HEK293 (cell line): ENCODE data around the gene LHFPL6.

Experiments
- CTCF ChIP-seq: fragments of 450-650 bp; formaldehyde crosslinking; IDR thresholded peaks from 2 replicates; pipeline ENCODE4 v1.5.1; 2016; ENCODE audit warnings: missing biosample characterization, missing genetic modification characterization
- TF ChIP-seq, protein P1 (sequence below): IDR thresholded peaks from 2 replicates; pipeline ENCODE4 v1.6.1; 2011; ENCODE audit warnings: mild to moderate bottlenecking, low read depth, low read length, borderline replicate concordance

GRCh38 chr13:39422845-39423565 lies 180.0 kb downstream of the LHFPL6 start:
- no peak for TF ChIP-seq CTCF
- TF ChIP-seq, protein P1, sequence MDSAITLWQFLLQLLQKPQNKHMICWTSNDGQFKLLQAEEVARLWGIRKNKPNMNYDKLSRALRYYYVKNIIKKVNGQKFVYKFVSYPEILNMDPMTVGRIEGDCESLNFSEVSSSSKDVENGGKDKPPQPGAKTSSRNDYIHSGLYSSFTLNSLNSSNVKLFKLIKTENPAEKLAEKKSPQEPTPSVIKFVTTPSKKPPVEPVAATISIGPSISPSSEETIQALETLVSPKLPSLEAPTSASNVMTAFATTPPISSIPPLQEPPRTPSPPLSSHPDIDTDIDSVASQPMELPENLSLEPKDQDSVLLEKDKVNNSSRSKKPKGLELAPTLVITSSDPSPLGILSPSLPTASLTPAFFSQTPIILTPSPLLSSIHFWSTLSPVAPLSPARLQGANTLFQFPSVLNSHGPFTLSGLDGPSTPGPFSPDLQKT: no peak
